ENCODE data around the gene NKAP.
"Not testable (repeated sequence)": the region's sequence is repeated elsewhere in the genome, so short reads cannot be mapped to it uniquely, and the experiment has no call there.

Gene NKAP

DNA sequence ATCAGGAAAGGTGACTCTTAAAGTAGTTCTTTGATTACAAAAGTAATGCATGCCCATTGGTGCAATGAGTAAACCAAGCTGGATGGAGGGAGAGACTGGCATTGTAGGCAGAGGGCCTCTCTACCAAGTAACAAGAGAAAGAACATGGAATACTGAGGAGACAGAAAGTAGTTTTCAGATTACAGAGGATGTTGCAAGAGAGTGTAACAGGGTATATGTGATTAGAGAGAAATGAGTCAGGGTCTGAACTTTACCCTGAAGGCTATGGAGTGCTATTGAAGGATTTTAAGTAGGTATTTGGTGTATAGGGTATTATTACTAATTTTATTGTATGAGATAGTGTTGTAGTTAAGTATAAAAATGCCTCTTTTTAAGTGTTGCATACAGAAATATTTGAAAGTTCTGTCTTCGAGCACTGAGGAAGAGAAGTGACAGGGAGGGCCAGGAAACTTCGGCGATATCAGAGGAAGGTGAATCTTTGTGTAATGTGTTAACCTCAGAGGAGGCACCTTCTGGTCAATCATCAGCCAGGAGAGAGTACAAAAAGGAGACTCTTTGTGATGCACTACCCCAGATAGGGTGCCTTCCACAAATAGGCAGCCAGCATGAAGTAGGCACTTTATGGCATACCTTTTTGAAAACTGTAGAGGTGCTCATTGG, 8.2 kb downstream of the NKAP start:
- DNase-seq (ENCODE audit: low read depth), result no peak

DNA sequence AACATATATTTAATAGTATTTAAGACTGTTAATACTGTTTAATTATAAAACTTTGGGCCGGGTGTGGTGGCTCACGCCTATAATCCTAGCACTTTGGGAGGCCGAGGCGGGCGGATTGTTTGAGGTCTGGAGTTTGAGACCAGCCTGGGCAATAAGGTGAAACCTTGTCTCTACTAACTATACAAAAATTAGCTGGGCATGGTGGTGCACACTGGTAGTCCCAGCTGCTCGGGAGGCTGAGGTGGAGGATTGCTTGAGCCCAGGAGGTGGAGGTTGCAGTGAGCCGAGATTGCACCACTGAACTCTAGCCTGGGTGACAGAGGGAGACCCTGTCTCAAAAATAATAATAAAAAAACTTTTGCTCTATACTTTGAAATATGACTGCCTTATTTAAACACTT, 21.2 kb downstream of the NKAP start:
- not testable (repeated sequence) for DNase-seq (ENCODE audit: low read depth)

GRCh38 chrX:119919835-119920585, 23.5 kb downstream of the NKAP start:
- no peak for DNase-seq (ENCODE audit: low read depth)

DNA sequence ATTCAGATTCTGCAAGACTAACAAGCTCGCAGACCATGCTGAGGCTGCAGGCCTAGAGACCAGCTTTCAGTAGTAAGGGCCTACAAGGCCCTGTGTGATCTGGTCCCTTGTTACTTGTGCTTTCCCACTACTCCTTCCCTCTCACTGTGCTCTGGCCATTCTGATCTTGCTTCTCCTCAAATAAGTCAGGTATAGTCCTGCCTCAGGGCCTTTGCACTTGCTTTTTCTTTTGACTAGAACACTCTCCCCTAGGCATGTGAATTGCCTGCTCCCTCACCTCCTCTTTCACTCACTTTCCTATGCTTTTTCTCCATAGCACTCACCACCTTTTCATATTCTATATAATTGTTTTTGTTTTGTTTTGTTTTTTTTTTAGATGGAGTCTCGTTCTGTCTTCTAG, 25.7 kb downstream of the NKAP start:
- DNase-seq (ENCODE audit: low read depth), result no peak

- no peak for DNase-seq (ENCODE audit: low read depth)
Observed at GRCh38 chrX:119916310-119916709, 27.2 kb downstream of the NKAP start.

GRCh38 chrX:119900976-119901375, 42.6 kb downstream of the NKAP start:
- DNase-seq (ENCODE audit: low read depth), result no peak

- no peak for DNase-seq (ENCODE audit: low read depth)
Observed at GRCh38 chrX:119899125-119899524, 44.4 kb downstream of the NKAP start.

GRCh38 chrX:119895843-119896326, 47.7 kb downstream of the NKAP start, which contains the start of gene AKAP14:
Gene AKAP14, plus strand, starts transcription at chrX:119895893. Its CDS starts 7,331 bp downstream, at chrX:119903224.
- no peak for DNase-seq (ENCODE audit: low read depth)

DNA sequence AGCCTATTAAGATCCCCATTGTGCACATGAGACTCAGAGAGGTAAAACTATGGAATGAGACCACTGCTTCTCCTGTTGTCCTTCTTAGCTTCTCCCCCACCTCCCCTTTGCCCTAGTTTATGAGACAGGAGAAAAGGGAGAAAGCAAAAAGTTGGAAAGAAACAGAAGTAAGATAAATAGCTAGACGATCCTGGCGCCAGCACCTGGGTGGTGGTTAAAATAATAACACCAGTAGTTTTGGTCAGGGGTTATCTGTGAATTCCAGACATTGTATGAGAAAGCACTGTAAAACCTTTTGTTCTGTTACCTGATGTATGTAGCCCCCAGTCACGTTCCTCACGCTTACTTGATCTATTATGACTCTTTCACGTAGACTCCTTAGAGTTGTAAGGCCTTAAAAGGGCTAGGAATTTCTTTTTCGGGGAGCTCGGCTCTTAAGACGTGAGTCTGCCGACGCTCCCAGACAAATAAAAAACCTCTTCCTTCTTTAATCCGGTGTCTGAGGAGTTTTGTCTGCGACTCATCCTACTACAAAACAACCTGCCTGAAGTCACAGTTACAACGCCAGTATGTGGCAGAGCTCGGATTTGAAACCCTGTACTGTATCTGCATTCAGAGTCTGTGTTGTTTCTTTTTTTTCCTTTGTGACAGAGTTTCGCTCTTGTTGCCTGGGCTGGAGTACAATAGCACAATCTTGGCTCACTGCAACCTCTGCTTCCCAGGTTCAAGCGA, 51.4 kb downstream of the NKAP start:
- DNase-seq (ENCODE audit: low read depth), result not testable (repeated sequence)

DNA sequence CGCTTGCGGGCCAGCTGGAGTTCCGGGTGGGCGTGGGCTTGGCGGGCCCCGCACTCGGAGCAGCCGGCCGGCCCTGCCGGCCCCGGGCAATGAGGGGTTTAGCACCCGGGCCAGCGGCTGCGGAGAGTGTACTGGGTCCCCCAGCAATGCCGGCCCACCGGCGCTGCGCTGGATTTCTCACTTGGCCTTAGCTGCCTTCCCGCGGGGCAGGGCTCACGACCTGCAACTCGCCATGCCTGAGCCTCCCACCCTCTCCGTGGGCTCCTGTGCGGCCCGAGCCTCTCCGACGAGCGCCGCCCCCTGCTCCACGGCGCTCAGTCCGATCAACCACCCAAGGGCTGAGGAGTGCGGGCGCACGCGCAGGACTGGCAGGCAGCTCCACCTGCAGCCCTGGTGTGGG, 52.9 kb downstream of the NKAP start:
- not testable (repeated sequence) for DNase-seq (ENCODE audit: low read depth)

GRCh38 chrX:119887721-119888425, 55.7 kb downstream of the NKAP start:
- peak; percentile 45 for DNase-seq (ENCODE audit: low read depth)

- no peak for DNase-seq (ENCODE audit: low read depth)
Observed at GRCh38 chrX:119885554-119886428, 57.8 kb downstream of the NKAP start.

DNA sequence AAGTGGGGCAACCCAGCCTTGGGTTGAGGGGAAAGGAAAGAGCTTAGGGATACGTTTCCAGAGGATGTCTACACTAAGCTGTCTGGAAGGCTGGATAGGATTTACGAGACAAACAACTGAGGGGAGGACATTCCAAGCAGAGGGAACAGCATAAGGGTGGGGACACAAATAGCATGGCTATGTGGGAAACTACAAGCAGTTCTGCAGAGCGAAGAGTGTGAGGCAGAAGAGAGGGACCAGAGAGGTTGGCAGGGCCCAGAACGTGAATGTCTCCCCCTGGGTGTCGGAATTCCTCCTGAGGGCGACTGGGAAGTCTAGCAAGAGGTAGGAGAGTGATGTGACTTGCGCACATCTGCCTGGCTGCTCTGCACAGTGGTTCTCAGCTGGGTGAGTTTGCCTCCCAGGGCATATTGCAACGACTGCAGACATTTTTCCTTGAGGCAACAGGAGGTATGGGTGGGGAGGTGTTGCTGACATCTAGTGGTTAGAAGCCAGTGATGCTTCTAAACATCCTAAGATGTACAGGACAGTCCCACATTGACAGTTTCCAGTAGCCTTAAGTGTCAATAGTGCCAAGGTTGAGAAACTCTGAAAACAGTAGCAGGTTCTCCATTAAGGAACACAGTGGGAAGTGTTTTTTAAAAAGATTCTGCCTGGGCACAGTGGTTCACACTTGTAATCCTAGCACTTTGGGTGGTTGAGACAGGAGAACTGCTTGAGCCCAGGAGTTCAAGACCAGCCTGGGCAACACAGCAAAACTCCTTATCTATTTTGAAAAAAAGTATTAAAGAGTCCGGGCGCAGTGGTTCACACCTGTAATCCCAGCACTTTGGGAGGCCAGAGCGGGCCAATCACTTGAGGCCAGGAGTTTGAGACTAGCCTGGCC, 62.8 kb downstream of the NKAP start:
- peak; percentile 1 for DNase-seq (ENCODE audit: low read depth)

- no peak for DNase-seq (ENCODE audit: low read depth)
Observed at GRCh38 chrX:119880076-119880475, 63.5 kb downstream of the NKAP start.

- no peak for DNase-seq (ENCODE audit: low read depth)
Observed at GRCh38 chrX:119878740-119879139, 64.8 kb downstream of the NKAP start.

- peak; percentile 68 for DNase-seq (ENCODE audit: low read depth)
Observed at GRCh38 chrX:119871599-119872395, 71.8 kb downstream of the NKAP start, which contains the start of the genes NDUFA1 and RNF113A. Gene NDUFA1, plus strand, starts transcription at chrX:119871832. Its CDS starts 80 bp downstream, at chrX:119871912. Gene RNF113A, minus strand, starts transcription at chrX:119871733. Its CDS starts 120 bp downstream, at chrX:119871613.

DNA sequence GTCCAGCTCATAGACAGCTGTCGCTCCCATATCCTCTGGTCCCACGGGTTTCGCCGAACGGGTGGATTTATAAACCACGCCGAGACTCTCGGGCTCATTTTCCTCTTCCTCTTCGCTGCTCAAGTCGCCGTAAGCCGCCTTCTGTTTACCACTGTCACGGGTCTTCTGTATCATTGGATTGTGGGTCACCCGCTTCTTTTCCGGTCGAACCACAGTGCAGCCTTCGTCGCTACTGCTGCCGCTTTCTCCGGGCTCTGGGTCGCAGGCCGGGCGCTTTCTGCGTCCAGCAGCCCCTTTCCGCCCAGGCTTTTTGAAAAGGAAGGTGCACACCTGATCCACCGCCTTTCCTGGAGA, 72.3 kb downstream of the NKAP start:
- DNase-seq (ENCODE audit: low read depth), result no peak

Data from activated T-cell treated with anti-CD3 and anti-CD28 coated beads for 1 hour (primary cell).